Activated CD4-positive, CD25-positive, alpha-beta regulatory T cell treated with anti-CD3 and anti-CD28 coated beads, Interleukin-2, amount 50 U/mL, for 16 hours (primary cell): ENCODE results near the gene CERK.

Experiments used
- DNase-seq: peaks from one replicate; pipeline ENCODE4 v3.0.0-alpha.2; 2020; ENCODE audit warnings: low read depth, low spot score

The CERK gene

DNA sequence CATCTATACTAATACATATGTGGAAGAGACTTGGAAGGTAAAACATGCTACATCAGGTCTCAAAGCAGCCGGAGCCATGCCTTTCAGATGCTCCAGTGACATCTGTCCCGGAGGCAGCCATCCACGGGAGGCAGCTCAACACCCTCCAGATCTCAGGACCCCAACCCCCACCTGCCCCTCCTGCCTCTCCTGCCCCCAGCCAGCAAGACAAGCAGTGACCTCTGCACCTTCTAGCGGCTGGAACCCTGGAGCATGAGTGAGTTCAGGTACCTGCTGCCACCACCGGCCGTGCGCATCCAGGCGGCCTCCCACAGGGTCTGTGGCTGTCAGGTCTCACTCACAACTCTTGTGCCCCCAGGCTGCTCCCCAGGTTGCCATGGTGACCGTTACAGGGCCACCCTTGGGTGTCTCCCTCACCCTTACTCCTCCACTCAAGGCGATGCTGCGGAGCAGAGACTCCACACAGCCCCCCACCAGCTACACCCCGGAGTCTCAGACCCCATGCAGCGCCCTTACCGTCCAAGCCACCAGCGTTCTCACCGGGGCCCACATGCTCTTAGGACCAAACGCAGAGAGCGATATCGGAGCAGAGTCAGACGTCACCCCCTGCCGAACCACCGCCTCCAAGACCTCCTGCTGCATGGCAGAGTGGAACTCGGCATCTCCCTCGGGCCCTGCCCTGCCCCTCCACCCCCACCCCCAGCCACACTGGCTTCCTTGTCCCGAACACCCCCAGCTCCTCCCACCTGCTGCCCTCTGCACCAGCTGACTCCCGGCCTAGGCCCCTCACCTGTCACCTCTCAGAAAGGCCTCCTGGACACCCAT is 34.7 kb downstream of the CERK start:
- no peak for DNase-seq

- DNase-seq: no peak
Observed at GRCh38 chr22:46701262-46701661, 36.8 kb downstream of the CERK start.

DNA sequence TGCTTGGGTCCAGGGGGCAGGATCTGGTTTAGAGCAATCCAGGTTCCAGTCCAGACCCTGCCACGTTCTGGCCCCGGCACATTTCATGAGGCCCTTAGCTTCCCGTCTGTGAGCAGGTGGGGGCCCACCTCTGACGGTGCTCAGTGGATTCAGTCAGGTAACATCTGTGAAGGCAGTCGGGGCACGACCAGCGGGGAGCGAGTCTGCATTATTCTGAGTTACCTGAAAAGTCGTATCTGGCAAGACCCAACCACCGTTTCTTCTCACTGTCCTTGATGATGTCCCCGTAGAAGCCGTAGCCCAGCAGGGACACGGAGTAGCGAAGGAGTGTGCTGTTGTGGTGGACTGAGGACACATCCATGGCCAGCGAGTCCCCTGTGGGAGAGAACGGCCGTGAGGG is 39.0 kb downstream of the CERK start:
- DNase-seq: no peak

DNA sequence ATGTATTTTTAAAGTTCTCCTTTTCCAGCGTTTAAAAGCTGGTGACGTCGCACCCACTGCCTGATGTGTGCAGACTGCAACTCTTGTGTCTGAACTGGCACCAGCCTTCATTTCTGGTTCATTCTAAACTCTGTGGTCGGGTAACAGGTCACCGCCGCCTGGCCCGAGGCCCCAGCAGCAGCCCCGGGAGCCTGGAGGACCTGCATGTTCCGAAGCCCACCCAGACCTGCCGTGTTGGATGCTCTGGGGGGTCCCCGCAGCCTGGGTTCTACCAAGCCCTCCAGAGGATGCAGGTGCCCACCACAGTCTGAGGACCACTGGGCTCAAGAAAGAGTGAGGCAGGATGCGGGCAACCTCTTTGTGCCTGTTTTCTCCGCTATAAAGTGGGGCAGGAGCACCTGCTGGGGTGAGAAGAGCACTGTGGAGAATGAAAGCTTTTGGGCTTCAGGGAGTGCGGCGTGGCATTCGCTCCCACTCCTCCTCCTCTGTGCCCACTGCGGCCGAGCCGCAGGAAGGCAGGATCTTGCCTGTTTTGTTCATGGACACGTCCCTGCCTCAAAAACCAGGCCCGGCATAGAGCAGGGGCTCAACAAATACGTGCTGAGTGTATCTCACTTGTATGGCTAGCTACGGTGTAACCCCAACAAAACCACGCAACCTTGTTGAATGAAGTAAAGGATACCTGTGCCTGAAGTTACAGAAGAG is 40.1 kb downstream of the CERK start:
- DNase-seq: no peak

- DNase-seq: no peak
Observed at GRCh38 chr22:46696614-46697013, 41.4 kb downstream of the CERK start.

DNA sequence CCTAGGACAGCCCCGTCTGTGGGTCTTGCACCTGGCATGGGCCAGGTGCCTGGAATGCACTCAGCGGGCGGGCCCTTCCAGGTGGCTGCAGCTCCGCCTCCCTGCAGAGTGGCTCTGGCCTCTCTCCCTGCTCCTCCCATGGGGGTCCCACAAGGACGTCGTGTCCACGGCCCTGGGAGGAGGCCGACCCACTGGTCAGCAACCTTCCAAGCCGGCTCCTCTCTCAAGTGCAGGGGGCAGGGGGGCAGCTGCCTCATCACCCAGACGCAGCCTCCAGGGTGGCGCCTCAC is 41.9 kb downstream of the CERK start:
- no peak for DNase-seq

GRCh38 chr22:46695346-46696228 is 42.5 kb downstream of the CERK start:
- no peak for DNase-seq

DNA sequence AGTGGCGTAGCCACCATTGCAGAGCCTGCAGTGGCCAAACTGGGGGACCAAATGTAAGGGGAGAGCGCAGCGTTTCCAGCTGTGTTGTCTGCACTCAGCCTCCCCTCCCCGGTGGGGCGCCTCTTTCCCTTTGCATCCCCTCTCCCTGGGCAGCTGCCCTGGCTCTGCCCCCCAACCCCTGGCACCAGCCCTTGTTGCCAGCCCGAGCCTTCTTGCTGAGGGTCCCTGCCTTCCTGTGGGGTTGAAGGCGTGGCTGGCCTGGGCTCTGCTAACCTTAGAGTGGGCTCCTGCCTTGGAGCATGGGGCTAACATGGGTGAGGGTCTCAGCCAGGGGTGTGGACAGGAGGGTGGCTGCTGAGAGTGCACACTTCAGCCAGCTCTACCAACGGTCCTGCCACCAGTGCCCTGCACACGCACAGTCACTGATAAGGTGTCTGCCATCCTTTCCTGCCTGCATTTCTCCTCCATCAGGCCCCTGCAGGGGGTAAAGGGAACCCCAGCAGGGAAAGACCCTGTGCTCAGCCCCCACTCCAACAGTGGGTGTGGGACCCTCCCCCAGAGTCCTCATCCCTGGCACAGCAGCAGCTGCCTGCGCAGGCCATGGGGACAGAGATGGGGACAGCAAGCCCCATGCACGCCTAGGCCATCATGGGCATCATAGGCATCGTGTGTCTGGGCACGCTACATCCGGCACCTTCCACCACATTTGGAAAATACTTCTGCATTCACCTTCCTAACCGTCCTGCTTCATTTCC is 43.5 kb downstream of the CERK start:
- DNase-seq: no peak

- DNase-seq: no peak
Observed at GRCh38 chr22:46693634-46694415, 44.2 kb downstream of the CERK start.

- no peak for DNase-seq
Observed at GRCh38 chr22:46691571-46691970, 46.5 kb downstream of the CERK start.

- DNase-seq: no peak
Observed at GRCh38 chr22:46690146-46690545, 47.9 kb downstream of the CERK start.

GRCh38 chr22:46688949-46689348 is 49.1 kb downstream of the CERK start:
- DNase-seq: no peak

DNA sequence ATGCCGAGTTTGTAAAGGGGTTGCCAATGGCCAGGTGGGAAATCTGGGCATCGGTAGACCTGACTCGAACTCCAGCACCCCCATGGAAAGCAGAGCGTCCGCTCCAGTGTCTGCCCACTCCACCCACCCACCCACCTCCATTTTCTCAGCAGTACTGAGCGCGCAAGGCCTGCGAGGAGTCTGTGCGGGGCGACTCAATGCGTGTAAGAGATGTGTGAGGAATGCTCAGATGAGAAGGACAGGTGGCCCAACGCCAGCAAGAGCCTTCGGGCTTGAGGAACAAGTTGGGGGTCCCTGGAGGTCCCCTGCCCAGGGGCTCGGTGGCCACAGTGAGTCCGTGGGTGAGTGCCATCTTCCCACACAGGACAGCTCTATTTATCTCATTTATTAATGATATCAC is 50.6 kb downstream of the CERK start:
- DNase-seq: no peak

DNA sequence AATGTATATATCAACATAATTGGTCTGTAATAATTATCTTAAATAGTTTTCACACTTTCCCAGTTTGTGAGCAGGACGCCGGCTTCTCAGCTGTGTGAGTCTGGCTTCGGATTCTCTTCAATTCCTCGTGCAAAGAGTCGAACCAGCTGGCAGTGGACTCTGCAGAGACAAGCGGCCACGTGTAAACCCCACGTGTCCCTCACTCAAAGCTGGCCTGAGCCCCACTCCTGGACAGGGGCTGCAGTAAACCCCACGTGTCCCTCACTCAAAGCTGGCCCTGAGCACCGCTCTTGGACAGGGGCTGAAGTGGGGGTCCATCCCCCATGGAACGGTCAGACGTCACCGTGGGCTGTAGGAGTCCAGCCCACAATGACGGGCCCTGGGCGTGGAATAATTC is 51.0 kb downstream of the CERK start:
- no peak for DNase-seq

DNA sequence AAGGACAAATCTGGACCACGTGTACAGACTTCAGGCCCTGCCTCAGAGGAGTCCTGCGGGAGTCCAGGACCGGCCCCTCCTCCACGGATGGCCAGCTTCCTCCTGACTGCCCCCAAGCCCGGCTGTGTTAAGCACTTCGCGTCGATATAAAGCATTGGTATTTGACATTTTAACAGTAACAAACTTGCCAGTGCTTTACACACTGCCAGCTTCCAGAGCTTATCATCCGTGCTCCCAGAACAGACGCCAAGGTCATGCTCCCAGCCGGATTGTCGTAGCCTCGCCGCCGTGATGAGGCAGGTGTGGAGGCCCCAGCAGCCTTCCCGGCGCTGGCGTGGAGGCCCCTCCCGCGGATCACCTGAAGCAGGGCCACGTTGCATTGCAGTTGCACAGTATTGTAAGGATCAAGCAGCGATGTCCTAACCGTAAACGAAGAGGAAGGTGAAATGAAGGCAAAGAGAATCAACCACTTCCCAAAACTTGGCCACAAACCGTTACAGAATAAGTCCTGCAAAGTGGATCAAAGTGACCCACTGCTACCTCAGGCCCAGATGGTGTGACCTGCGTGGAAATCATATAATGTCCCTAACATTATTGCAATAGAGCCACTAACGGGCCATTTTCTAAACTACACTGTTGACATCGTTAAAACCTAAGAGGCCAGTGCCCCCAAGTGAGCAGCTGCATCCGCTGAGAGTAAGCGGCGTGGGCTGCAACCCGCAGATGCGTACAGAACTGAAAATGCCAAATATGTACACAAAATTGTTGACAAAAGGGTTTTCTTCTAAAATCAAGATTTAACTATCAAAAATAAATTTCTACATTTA is 51.6 kb downstream of the CERK start:
- DNase-seq: no peak

GRCh38 chr22:46684706-46685105 is 53.3 kb downstream of the CERK start:
- no peak for DNase-seq

- DNase-seq: no peak
Observed at GRCh38 chr22:46682011-46682731, 55.9 kb downstream of the CERK start.

DNA sequence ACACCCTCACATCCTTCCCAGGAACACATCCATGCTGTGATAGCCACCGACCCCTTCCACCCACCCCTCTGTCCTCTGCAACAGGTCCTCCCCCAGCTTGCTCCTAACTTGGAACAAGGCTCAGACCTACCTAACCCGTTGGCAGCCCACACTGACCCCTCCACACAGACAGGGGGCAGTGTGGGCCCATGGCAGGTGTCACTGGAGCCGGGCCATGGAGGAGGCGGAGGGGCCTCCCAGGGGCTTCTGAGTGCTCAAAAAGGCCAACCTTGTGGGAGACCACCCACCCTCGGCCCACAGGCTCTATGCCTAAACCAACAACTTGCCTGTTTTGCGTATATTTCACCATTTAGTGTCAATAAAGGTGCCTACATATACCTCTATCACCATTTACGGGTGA is 57.0 kb downstream of the CERK start:
- DNase-seq: no peak

DNA sequence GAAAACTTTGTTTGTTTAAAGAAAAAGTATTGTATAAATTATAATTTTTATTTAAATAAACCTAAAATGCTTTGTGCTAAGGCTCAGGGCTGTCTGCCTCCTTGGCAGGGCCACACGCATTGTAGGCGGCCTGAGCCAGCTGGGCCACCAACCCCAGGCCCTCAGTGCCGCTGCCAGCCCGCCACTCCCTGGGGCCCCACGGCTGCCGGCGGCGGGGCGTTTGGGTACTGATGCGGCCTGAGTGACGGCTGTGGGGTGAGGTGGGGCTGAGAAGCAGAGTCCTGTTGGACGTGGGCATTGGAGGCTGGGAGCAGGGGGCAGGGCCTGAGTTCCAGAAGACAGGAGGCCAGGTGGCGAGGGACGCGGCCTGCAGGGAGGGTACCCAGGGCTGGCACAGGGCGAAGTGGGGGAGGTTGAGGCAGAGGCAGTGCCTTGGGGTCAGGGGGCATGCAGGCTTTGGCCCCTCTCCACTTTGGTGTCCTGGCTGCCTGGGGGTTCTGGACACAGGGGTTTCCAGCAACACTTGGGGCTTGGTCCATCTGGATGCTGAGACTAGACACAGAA is 58.3 kb downstream of the CERK start:
- DNase-seq: no peak
